RWPE1 (cell line): ENCODE measurements around the gene RBBP8NL.
A peak's percentile ranks its signal among the peaks of the same experiment; 100 is the strongest.

Experiments
- CTCF ChIA-PET: fragments of 350-600 bp; sonication (Branson Sonifier 250); formaldehyde crosslinking; extraction: SDS; loops from one replicate; lab custom pipeline; 2021; lab: Yijun Ruan, JAX
- POLR2A ChIA-PET: fragments of 400-600 bp; formaldehyde crosslinking; extraction: SDS; loops from one replicate; lab custom pipeline; 2020; ENCODE audit warnings: antibody characterized with exemption; ENCODE audit not compliant: low non-redundant PET; lab: Yijun Ruan, JAX
- DNase-seq: peaks from one replicate; pipeline ENCODE4 v3.0.0; 2012; ENCODE audit warnings: low spot score
- H3K27ac ChIP-seq: fragments of 450-650 bp; 2 replicates; pipeline ENCODE4 v1.5.1; 2017
- TF ChIP-seq, protein P1 (sequence below): fragments of 450-650 bp; conservative IDR thresholded peaks from 2 replicates; pipeline ENCODE4 v1.5.1; 2017; ENCODE audit warnings: low read depth, mild to moderate bottlenecking

The RBBP8NL gene

DNA sequence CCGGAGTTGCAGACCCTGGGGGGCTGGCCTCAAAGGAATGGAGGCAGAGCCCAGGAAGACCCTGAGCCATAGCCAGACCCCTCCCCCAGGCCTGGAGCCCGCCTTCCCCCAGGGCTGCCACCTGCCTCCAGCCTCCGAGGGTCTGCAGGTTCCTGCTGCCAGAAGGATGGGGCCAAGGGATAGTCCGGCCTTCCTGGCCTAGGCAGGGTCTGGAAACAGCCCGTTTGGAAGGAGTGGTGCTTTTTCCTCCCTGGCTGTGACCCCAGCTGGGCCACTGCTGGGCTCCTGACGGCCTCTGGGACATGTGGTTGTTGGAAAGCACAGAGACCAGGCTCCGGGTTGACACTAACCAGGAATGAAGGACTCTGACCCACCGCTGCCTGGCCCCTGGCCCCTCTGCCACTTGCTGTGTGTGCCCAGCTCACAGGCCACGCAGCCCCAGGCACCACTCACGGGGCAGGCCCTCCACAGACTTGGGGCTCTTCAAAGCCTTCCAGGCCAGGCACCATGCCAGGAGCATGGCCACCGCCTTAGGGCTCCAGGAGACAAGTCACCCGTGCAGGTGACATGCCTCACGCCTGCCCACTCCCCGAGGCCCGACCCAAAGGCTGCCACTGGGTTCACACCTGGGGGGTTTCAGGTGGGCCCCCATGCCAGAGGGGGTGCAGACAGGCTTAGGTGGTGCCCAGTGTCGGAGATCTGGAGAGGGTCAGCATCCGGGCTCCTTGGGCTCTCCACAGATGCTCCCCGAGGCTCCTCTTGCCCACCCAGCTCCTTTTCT is 56.3 kb downstream of the RBBP8NL start:
- POLR2A ChIA-PET = interaction anchor here (0.6 to 1.4 kb wide), 5 partner anchors 13 to 65 kb away, joined by 3 to 5 read pairs (median 3); partner anchors contain the start of gene RPS21
- CTCF ChIA-PET = interaction anchor here (1.5 to 11.3 kb wide), 4 partner anchors 11 to 69 kb away, joined by 3 to 173 read pairs (median 6); partner anchors contain the start of gene ADRM1
- TF ChIP-seq, protein P1, sequence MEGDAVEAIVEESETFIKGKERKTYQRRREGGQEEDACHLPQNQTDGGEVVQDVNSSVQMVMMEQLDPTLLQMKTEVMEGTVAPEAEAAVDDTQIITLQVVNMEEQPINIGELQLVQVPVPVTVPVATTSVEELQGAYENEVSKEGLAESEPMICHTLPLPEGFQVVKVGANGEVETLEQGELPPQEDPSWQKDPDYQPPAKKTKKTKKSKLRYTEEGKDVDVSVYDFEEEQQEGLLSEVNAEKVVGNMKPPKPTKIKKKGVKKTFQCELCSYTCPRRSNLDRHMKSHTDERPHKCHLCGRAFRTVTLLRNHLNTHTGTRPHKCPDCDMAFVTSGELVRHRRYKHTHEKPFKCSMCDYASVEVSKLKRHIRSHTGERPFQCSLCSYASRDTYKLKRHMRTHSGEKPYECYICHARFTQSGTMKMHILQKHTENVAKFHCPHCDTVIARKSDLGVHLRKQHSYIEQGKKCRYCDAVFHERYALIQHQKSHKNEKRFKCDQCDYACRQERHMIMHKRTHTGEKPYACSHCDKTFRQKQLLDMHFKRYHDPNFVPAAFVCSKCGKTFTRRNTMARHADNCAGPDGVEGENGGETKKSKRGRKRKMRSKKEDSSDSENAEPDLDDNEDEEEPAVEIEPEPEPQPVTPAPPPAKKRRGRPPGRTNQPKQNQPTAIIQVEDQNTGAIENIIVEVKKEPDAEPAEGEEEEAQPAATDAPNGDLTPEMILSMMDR = no peak
- peak overlapping the region; percentile 100 for H3K27ac ChIP-seq
- no peak for DNase-seq

DNA sequence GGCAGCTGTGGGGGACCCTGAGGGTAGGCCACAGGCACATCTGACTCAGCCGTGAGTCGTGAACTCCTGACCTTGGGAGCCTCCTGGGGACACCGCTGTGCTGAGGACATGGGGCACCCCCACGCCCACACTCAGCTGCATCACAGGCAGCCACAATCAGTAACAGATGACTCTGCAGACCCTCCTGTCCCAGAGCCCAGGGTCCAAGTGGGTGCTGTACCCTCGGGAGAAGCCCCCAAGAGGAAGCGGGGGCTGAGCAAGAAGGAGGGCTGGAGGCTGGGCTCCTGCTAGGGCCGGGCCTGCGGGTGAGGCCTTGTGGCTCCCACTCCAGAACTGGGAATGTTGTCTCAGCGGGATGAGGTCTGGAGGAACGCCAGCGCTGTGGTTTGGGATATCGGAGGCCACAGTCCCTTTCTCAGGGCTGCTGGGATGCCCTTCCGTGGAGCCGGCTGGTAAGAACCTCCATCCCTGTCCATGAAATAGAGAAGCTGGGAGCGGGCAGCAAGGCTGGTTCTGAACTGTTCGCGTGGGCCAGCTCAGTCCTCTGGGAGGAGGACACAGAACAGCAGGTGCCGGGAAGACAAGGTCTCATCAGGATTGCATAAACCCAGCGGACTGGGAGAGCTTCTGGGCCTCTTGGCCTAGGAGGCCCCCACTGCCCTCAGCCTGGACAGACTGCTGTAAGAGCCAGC is 57.1 kb downstream of the RBBP8NL start:
- POLR2A ChIA-PET = interaction anchor here (0.6 to 6.7 kb wide), 8 partner anchors 7 to 56 kb away, joined by 3 to 67 read pairs (median 4); partner anchors contain the start of gene RPS21
- TF ChIP-seq, protein P1 = no peak
- H3K27ac ChIP-seq = peak overlapping the region; percentile 100
- CTCF ChIA-PET = interaction anchor here (0.6 to 11.3 kb wide), 9 partner anchors 12 to 68 kb away, joined by 3 to 173 read pairs (median 5); partner anchors contain the start of genes ADRM1 and RPS21
- peak; percentile 79 for DNase-seq

DNA sequence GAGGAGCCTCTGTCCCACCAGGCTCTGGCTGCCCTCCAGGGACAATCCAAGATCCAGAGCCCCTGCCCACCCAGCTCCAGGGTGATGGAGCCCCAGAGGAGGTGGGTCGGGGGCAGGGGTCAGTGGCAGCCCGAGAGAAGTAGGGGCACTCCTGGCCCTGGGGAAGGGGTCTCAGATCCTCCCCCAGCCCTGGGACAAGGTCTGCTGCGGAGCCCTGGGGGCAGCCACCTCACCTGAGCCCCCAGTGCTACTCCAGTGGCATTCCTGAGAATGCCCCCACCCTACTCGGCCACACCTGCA is 57.6 kb downstream of the RBBP8NL start:
- H3K27ac ChIP-seq = peak overlapping the region; percentile 100
- CTCF ChIA-PET = interaction anchor here (0.6 to 11.3 kb wide), 13 partner anchors 8 to 68 kb away, joined by 3 to 173 read pairs (median 5); partner anchors contain the start of gene RPS21
- TF ChIP-seq, protein P1 = no peak
- no peak for DNase-seq
- POLR2A ChIA-PET = interaction anchor here (1.0 to 6.7 kb wide), 4 partner anchors 7 to 20 kb away, joined by 3 to 67 read pairs (median 4); no protein-coding TSS in a partner anchor

DNA sequence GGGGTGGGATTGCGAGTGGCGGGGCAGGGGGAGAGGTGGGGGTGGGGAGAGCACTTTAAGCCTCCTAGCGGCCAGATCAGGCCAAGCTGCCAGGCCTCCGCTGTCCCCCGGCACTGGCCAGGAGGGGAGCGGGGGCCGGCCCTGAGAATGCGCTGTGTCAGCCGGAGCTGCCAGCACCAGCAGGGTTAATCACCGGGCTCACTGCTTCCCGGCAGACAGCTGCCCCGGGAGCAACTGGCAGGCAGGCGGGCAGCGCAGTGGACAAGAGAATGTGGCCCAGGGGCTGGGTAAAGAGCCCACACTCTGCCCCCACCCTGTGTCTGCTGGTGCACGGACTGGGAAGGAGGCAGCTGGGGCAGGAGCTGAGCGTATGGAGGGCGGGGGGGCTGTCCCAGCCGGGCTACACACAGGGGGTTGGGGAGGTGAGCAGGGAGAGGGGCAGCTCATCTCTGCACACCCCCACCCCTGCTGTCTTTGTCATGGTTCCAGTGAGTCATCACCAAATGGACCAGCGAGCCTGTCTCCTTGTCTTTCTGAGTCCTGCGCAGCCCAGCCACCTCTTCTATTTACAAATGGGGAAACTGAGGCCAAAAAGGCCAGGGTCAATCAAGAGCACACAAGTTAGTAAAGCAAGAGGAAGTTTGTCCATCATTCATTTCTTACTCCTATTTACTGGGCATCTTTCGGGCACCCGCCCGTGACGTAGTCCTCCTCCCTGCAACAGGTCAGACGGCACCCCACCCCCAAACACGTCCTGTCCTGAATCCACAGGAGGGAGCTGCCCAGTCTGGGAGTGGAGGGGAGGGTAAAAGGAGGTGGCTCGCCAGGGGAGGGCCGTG is 58.1 kb downstream of the RBBP8NL start:
- peak; percentile 84 for DNase-seq
- TF ChIP-seq, protein P1 = peak; percentile 59
- ChIA-PET CTCF (interaction anchor here (0.5 to 11.3 kb wide), 14 partner anchors 9 to 247 kb away, joined by 3 to 173 read pairs (median 6); partner anchors contain the start of gene RPS21), POLR2A (interaction anchor here (0.6 to 6.7 kb wide), 10 partner anchors 8 to 67 kb away, joined by 3 to 67 read pairs (median 6); partner anchors contain the start of genes ADRM1 and RPS21)
- peak overlapping the region; percentile 100 for H3K27ac ChIP-seq

DNA sequence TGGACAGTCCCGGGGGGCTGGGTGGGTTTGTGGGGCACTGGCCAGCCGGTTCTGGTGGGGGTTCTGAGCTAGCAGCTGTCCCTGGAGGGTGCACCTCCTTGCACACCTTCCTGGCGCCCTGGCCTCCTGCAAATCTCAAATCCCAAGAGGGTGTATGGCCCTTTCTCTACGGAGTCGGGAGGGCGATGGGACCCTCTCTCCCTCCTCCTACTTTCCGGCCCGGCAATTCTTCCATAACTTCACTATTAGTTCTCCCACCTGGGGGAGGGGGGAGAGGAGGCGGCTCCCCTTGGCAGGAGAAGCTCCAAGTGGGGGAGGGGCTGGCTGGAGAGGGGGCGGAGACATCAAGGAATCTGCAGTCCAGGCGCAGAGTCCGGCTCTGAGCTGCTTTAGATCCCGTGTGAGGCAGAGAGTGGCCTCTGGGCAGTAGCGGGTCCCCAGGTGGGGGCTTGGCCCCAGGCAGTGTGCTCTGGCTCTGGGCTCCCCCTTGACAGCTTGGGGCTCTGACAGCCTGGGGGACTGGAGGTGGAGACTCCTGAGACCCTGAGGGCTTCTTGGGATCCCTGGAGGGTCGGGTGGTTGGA is 58.9 kb downstream of the RBBP8NL start:
- ChIA-PET CTCF (interaction anchor here (0.5 to 11.3 kb wide), 13 partner anchors 9 to 248 kb away, joined by 3 to 173 read pairs (median 7); partner anchors contain the start of gene RPS21), POLR2A (interaction anchor here (0.6 to 6.7 kb wide), 8 partner anchors 8 to 66 kb away, joined by 3 to 67 read pairs (median 6); partner anchors contain the start of genes ADRM1 and RPS21)
- TF ChIP-seq, protein P1 = no peak
- H3K27ac ChIP-seq = peak overlapping the region; percentile 100
- DNase-seq = peak; percentile 73
